H9 (cell line): Measurements from ENCODE around the gene CNNM2. TPM values are rescaled to one million over a fixed set of nuclear protein-coding genes. Genes with fewer than 3 reads are reported as not detected.

Source experiments
- DNase-seq: peaks from one replicate; pipeline ENCODE4 v3.0.0-alpha.2; 2017
- H2AFZ ChIP-seq: one replicate; pipeline ENCODE4 v1.6.1; 2013; ENCODE audit warnings: mild to moderate bottlenecking, low read length, control low read depth, moderate library complexity
- H2AK5ac ChIP-seq: 2 replicates; pipeline ENCODE4 v1.6.1; 2013; ENCODE audit warnings: low read length, control low read depth, mixed read lengths; ENCODE audit not compliant: insufficient read length
- H2BK120ac ChIP-seq: one replicate; pipeline ENCODE4 v1.6.1; 2013; ENCODE audit warnings: low read depth, mild to moderate bottlenecking, low read length, control low read depth, inconsistent platforms; ENCODE audit not compliant: poor library complexity, severe bottlenecking
- H2BK12ac ChIP-seq: 2 replicates; pipeline ENCODE4 v1.6.1; 2013; ENCODE audit warnings: low read length, control low read depth, mixed read lengths, low read depth; ENCODE audit not compliant: insufficient read length
- H2BK15ac ChIP-seq: 2 replicates; pipeline ENCODE4 v1.6.1; 2013; ENCODE audit warnings: low read depth, low read length, control low read depth
- H2BK20ac ChIP-seq: one replicate; pipeline ENCODE4 v1.6.1; 2013; ENCODE audit warnings: low read depth, mild to moderate bottlenecking, low read length, control low read depth, inconsistent platforms; ENCODE audit not compliant: poor library complexity, severe bottlenecking
- H2BK5ac ChIP-seq: 2 replicates; pipeline ENCODE4 v1.6.1; 2013; ENCODE audit warnings: low read length, control low read depth, mixed read lengths; ENCODE audit not compliant: insufficient read length
- H3K14ac ChIP-seq: 2 replicates; pipeline ENCODE4 v1.6.1; 2013; ENCODE audit warnings: low read length, control low read depth; ENCODE audit not compliant: insufficient read depth
- H3K18ac ChIP-seq: 2 replicates; pipeline ENCODE4 v1.6.1; 2013; ENCODE audit warnings: low read depth, mild to moderate bottlenecking, mixed read lengths, low read length, control low read depth; ENCODE audit not compliant: insufficient read length
- H3K23ac ChIP-seq: 2 replicates; pipeline ENCODE4 v1.6.1; 2013; ENCODE audit warnings: low read length, control low read depth, mixed read lengths, low read depth; ENCODE audit not compliant: insufficient read length
- H3K23me2 ChIP-seq: 2 replicates; pipeline ENCODE4 v1.6.1; 2013; ENCODE audit warnings: low read depth, mild to moderate bottlenecking, mixed read lengths, low read length, control low read depth; ENCODE audit not compliant: insufficient read length, poor library complexity, severe bottlenecking
- H3K27ac ChIP-seq: 2 replicates; pipeline ENCODE4 v1.5.1; 2013; ENCODE audit warnings: low read length, control low read depth, mixed read lengths, low read depth; ENCODE audit not compliant: insufficient read length
- H3K27me3 ChIP-seq: 2 replicates; pipeline ENCODE4 v1.6.1; 2013; ENCODE audit warnings: low read length, control low read depth, inconsistent platforms; ENCODE audit not compliant: insufficient read depth
- H3K4ac ChIP-seq: 2 replicates; pipeline ENCODE4 v1.6.1; 2013; ENCODE audit warnings: low read depth, mild to moderate bottlenecking, control low read depth, inconsistent platforms, low read length, moderate library complexity
- H3K4me1 ChIP-seq: 2 replicates; pipeline ENCODE4 v1.6.1; 2013; ENCODE audit warnings: low read length, control low read depth, inconsistent platforms; ENCODE audit not compliant: insufficient read depth
- H3K4me2 ChIP-seq: 2 replicates; pipeline ENCODE4 v1.6.1; 2013; ENCODE audit warnings: low read length, control low read depth, mixed read lengths; ENCODE audit not compliant: insufficient read length, insufficient read depth
- H3K56ac ChIP-seq: 2 replicates; pipeline ENCODE4 v1.6.1; 2013; ENCODE audit warnings: low read depth, mild to moderate bottlenecking, mixed read lengths, low read length, control low read depth; ENCODE audit not compliant: insufficient read length
- H3K79me1 ChIP-seq: 2 replicates; pipeline ENCODE4 v1.6.1; 2013; ENCODE audit warnings: low read depth, mild to moderate bottlenecking, moderate library complexity, low read length, control low read depth, inconsistent platforms; ENCODE audit not compliant: insufficient read depth, poor library complexity, severe bottlenecking
- H3K79me2 ChIP-seq: 2 replicates; pipeline ENCODE4 v1.6.1; 2013; ENCODE audit warnings: low read length, control low read depth, inconsistent platforms; ENCODE audit not compliant: insufficient read depth
- H3K9ac ChIP-seq: 2 replicates; pipeline ENCODE4 v1.6.1; 2013; ENCODE audit warnings: low read length, control low read depth, mixed read lengths; ENCODE audit not compliant: insufficient read length; ENCODE audit errors: extremely low read depth
- H3K9me3 ChIP-seq: one replicate; pipeline ENCODE4 v1.6.1; 2013; ENCODE audit warnings: low read depth, low read length, inconsistent platforms; ENCODE audit not compliant: control insufficient read depth
- H3T11ph ChIP-seq: one replicate; pipeline ENCODE4 v1.6.1; 2013; ENCODE audit warnings: mild to moderate bottlenecking, low read length, control low read depth, inconsistent platforms
- H4K20me1 ChIP-seq: one replicate; pipeline ENCODE4 v1.6.1; 2013; ENCODE audit not compliant: control insufficient read depth, insufficient read length, insufficient read depth
- H4K5ac ChIP-seq: 2 replicates; pipeline ENCODE4 v1.6.1; 2013; ENCODE audit warnings: low read depth, mild to moderate bottlenecking, mixed read lengths, low read length, control low read depth; ENCODE audit not compliant: insufficient read length
- H4K8ac ChIP-seq: replicated peaks from 2 replicates; pipeline ENCODE4 v1.6.1; 2013; ENCODE audit warnings: low read length, control low read depth, mixed read lengths, low read depth; ENCODE audit not compliant: insufficient read length
- H4K91ac ChIP-seq: 2 replicates; pipeline ENCODE4 v1.6.1; 2013; ENCODE audit warnings: low read depth, mild to moderate bottlenecking, moderate library complexity, mixed read lengths, low read length, control low read depth; ENCODE audit not compliant: insufficient read length
- H3K27ac Mint-ChIP-seq, 3 experiments: 2 replicates in 2 of 3; 3 replicates in 1 of 3; pipeline ENCODE4 v1.8.0; 2020 to 2021; ENCODE audit warnings: mixed read lengths in 3 of 3, mild to moderate bottlenecking in 1 of 3, moderate library complexity in 1 of 3
- H3K27me3 Mint-ChIP-seq: 2 replicates; pipeline ENCODE4 v1.8.0; 2021; ENCODE audit warnings: low read depth, mild to moderate bottlenecking, moderate library complexity, mixed read lengths
- H3K36me3 Mint-ChIP-seq, 3 experiments: 2 replicates in 2 of 3; 3 replicates in 1 of 3; pipeline ENCODE4 v1.8.0; 2020 to 2021; ENCODE audit warnings: low read depth in 3 of 3, mixed read lengths in 3 of 3; ENCODE audit not compliant: insufficient read depth in 1 of 3
- H3K4me1 Mint-ChIP-seq, 2 experiments: 2 replicates each; pipeline ENCODE4 v1.8.0; 2020; ENCODE audit warnings: mixed read lengths in 2 of 2
- H3K4me3 Mint-ChIP-seq, 2 experiments: 2 replicates in 1 of 2; 3 replicates in 1 of 2; pipeline ENCODE4 v1.8.0; 2020 to 2021; ENCODE audit warnings: mild to moderate bottlenecking in 2 of 2, mixed read lengths in 2 of 2, moderate library complexity in 1 of 2
- H3K9me3 Mint-ChIP-seq, 2 experiments: 2 replicates in 1 of 2; 3 replicates in 1 of 2; pipeline ENCODE4 v1.8.0; 2020; ENCODE audit warnings: mild to moderate bottlenecking in 2 of 2, mixed read lengths in 2 of 2, moderate library complexity in 1 of 2
- CTCF ChIP-seq: fragments of 200-600 bp; sonication (generic); conservative IDR thresholded peaks from 3 replicates; pipeline ENCODE4 v1.8.0; 2021; ENCODE audit warnings: antibody characterized with exemption, mild to moderate bottlenecking
- WGBS: extraction: QIAGEN DNeasy Blood & Tissue Kit; methylation state at CpG from one replicate; pipeline ENCODE4 v1.1.7; 2013; ENCODE audit warnings: missing lambda C conversion rate, low lambda C conversion rate, mixed read lengths; ENCODE audit not compliant: insufficient read length; ENCODE audit errors: extremely low coverage; 5-methylcytosine and 5-hydroxymethylcytosine counted together
- total RNA-seq: library from RNA; stranded (reverse); gene quantifications from 2 replicates; pipeline ENCODE4 v1.2.1, GENCODE V29; 2021

CNNM2 gene
- total RNA-seq, 1 experiment from 2014 or later, result 17.5 TPM

- H3K4me3 Mint-ChIP-seq, result no peak overlapping the region
- peaks cover 0 to 6% (median 4%) of the 10 kb centered on the region in 3 experiments; a peak in 5 of 7 replicates for H3K36me3 Mint-ChIP-seq
- no peak for DNase-seq
- Histone ChIP-seq H3K23ac (no peak overlapping the region), H2AFZ (no peak overlapping the region), H3K14ac (no peak overlapping the region), H3K79me2 (no peaks in the 10 kb centered on the region), H4K8ac (no peak overlapping the region), H3K27ac (no peak overlapping the region), H2BK15ac (no peak overlapping the region), H3T11ph (no peak overlapping the region), H3K4ac (no peak overlapping the region), H2BK20ac (no peak overlapping the region), H3K4me1 (no peaks in the 10 kb centered on the region), H3K9me3 (no peaks in the 10 kb centered on the region), H3K23me2 (no peaks in the 10 kb centered on the region), H3K4me2 (no peak overlapping the region), H4K5ac (no peak overlapping the region), H2BK5ac (no peak overlapping the region), H3K27me3 (no peaks in the 10 kb centered on the region), H3K56ac (no peak overlapping the region), H2AK5ac (no peak overlapping the region), H3K18ac (no peak overlapping the region), H3K79me1 (no peaks in the 10 kb centered on the region), H2BK12ac (no peak overlapping the region), H4K91ac (no peak overlapping the region), H2BK120ac (no peak overlapping the region), H3K9ac (no peak overlapping the region), H4K20me1 (no peaks in the 10 kb centered on the region)
- no peaks in the 10 kb centered on the region for H3K27me3 Mint-ChIP-seq
- H3K9me3 Mint-ChIP-seq, result no peaks in the 10 kb centered on the region; a peak in 1 of 5 replicates
- no peak for TF ChIP-seq CTCF
- H3K4me1 Mint-ChIP-seq, result peaks cover 8 to 14% of the 10 kb centered on the region in 2 experiments
- no CpG with 5 or more reads among the region's 4 CpGs for WGBS
- no peak overlapping the region for H3K27ac Mint-ChIP-seq
These were observed 31.8 kb downstream of the CNNM2 start for GRCh38 chr10:102949916-102950315.
